ENCODE measurements around the gene VSTM5.

VSTM5 gene

GRCh38 chr11:93801366-93801765 is 49.1 kb downstream of the VSTM5 start:
- DNase-seq (ENCODE audit: low read depth): no peak
- H3K4me3 ChIP-seq (ENCODE audit: low read depth, low read length): no peak overlapping the region
- TF ChIP-seq CTCF (conservative IDR thresholded peaks at IDR 0.05; ENCODE audit: low read depth, low read length): no peak

GRCh38 chr11:93796441-93797231 is 53.8 kb downstream of the VSTM5 start:
- DNase-seq (ENCODE audit: low read depth): no peak
- H3K4me3 ChIP-seq (ENCODE audit: low read depth, low read length): no peak overlapping the region
- TF ChIP-seq CTCF (conservative IDR thresholded peaks at IDR 0.05; ENCODE audit: low read depth, low read length): no peak

DNA sequence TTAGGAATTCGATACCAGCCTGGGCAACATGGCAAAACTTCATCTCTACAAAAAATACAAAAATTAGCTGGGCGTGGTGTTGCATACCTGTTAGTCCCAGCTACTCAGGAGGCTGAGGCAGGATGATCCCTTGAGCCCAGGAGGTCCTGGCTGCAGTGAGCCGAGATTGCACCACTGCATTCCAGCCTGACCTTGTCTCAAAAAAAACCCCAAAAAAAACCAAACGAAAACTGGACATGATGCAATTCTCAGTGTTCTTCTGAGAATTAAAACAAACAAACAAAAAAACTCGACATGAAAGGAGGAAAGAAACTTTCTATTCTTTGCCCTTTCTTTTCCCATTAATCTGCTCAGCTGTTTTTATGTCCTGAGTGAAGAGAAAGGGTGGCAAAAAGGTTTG is 58.9 kb downstream of the VSTM5 start:
- H3K4me3 ChIP-seq (ENCODE audit: low read depth, low read length): no peak overlapping the region
- TF ChIP-seq CTCF (conservative IDR thresholded peaks at IDR 0.05; ENCODE audit: low read depth, low read length): no peak
- peak; percentile 65 for DNase-seq (ENCODE audit: low read depth)

GRCh38 chr11:93784935-93785360 is 65.5 kb downstream of the VSTM5 start:
- peak overlapping the region; percentile 96 for H3K4me3 ChIP-seq (ENCODE audit: low read depth, low read length)
- TF ChIP-seq CTCF (conservative IDR thresholded peaks at IDR 0.05; ENCODE audit: low read depth, low read length): no peak
- DNase-seq (ENCODE audit: low read depth): peak; percentile 17

GRCh38 chr11:93784145-93784934 is 66.1 kb downstream of the VSTM5 start, which contains the start of gene MED17:
Gene MED17 (plus strand): TSS chr11:93784282. CDS start chr11:93784514, 232 bp downstream.
- H3K4me3 ChIP-seq (ENCODE audit: low read depth, low read length): peak within 1 kb of the TSS; percentile 96
- peak; percentile 95 for DNase-seq (ENCODE audit: low read depth)
- TF ChIP-seq CTCF (conservative IDR thresholded peaks at IDR 0.05; ENCODE audit: low read depth, low read length): peak; percentile 54

GRCh38 chr11:93783765-93784144 is 66.7 kb downstream of the VSTM5 start:
- TF ChIP-seq CTCF (conservative IDR thresholded peaks at IDR 0.05; ENCODE audit: low read depth, low read length): no peak
- peak overlapping the region; percentile 96 for H3K4me3 ChIP-seq (ENCODE audit: low read depth, low read length)
- DNase-seq (ENCODE audit: low read depth): no peak

Measured in choroid plexus epithelial cell (primary cell).